Measurements from ENCODE around the gene MYMX. TPM values are rescaled to one million over a fixed set of nuclear protein-coding genes. Genes with fewer than 3 reads are reported as not detected.

Gene MYMX
- total RNA-seq, 1 experiment from 2014 or later = not detected

GRCh38 chr6:44265722-44266233 lies 49.1 kb downstream of the MYMX start:
- BruUV-seq (replicated peaks) = no TSS peak
- peaks cover 7 to 26% of the 10 kb centered on the region in 2 experiments for H3K4me1 ChIP-seq (ENCODE audit: control insufficient read depth in 1 of 2, insufficient read depth in 2 of 2, low read length in 2 of 2)
- no peaks in the 10 kb centered on the region for H3K9me2 ChIP-seq (ENCODE audit: insufficient read depth)
- H3K27ac ChIP-seq (ENCODE audit: low read depth, low read length) = no peak overlapping the region; the same call in 1 of the 2 replicates
- TF ChIP-seq EGR1 (IDR thresholded peaks at IDR 0.05; ENCODE audit: low read depth) (0 out of 2 replicates have a peak, but pooled peaks have one; percentile 18), CEBPB (IDR thresholded peaks at IDR 0.05; ENCODE audit: low read depth) (no peak)
- POLR2A ChIA-PET = no interaction called here
- H3K9ac ChIP-seq (ENCODE audit: low read length) = peak overlapping the region; percentile 88; the same call in 1 of the 2 replicates
- H3K9me3 ChIP-seq (ENCODE audit: control insufficient read depth in 1 of 2, insufficient read depth in 1 of 2, low read depth in 1 of 2, low read length in 2 of 2) = no peaks in the 10 kb centered on the region
- RAD21 ChIA-PET (ENCODE audit: low non-redundant PET in 1 of 2, low total read pairs in 2 of 2, uncharacterized antibody in 2 of 2, unreplicated experiment in 2 of 2) = no interaction called here
- H3K27me3 ChIP-seq (ENCODE audit: insufficient read depth, low read length) = no peaks in the 10 kb centered on the region
- no peaks in the 10 kb centered on the region for H4K20me1 ChIP-seq (ENCODE audit: insufficient read depth)
- H3K4me2 ChIP-seq (ENCODE audit: low read length) = peak overlapping the region; percentile 99
- peaks cover 25% of the 10 kb centered on the region; the same call in 1 of the 2 replicates for H3K79me2 ChIP-seq (ENCODE audit: insufficient read depth, low read length)
- CTCF ChIA-PET = interaction anchor here (1.4 kb wide), 1 partner anchor 9 kb away, joined by 3 read pairs; no protein-coding TSS in a partner anchor
- H2AFZ ChIP-seq (ENCODE audit: low read depth, low read length, poor library complexity, severe bottlenecking) = no peak overlapping the region
- intact Hi-C loops (cut with micrococcal nuclease) = loop anchor here (5.0 kb wide), 1 partner anchor 192 kb away; no protein-coding TSS in a partner anchor
- no peak for ATAC-seq
- H3K4me3 ChIP-seq (replicated peaks in 1 of 2; ENCODE audit: low read depth in 1 of 2, low read length in 2 of 2) = peak overlapping the region; percentile 88 to 92; a peak in 3 of 4 replicates
- DNase-seq (ENCODE audit: low read depth, low spot score) = no peak
- no peaks in the 10 kb centered on the region for H3K36me3 ChIP-seq (ENCODE audit: control insufficient read depth in 1 of 2, insufficient read depth in 2 of 2, low read length in 2 of 2)

- DNase-seq (ENCODE audit: low read depth, low spot score) = no peak
- intact Hi-C loops (cut with micrococcal nuclease) = loop anchor here (5.0 kb wide), 1 partner anchor 191 kb away; no protein-coding TSS in a partner anchor
- ATAC-seq = no peak
- H3K9me3 ChIP-seq (ENCODE audit: control insufficient read depth in 1 of 2, insufficient read depth in 1 of 2, low read depth in 1 of 2, low read length in 2 of 2) = no peaks in the 10 kb centered on the region
- peaks cover 25% of the 10 kb centered on the region; the same call in 1 of the 2 replicates for H3K79me2 ChIP-seq (ENCODE audit: insufficient read depth, low read length)
- BruUV-seq (replicated peaks) = no TSS peak
- H4K20me1 ChIP-seq (ENCODE audit: insufficient read depth) = no peaks in the 10 kb centered on the region
- peaks cover 7 to 26% of the 10 kb centered on the region in 2 experiments for H3K4me1 ChIP-seq (ENCODE audit: control insufficient read depth in 1 of 2, insufficient read depth in 2 of 2, low read length in 2 of 2)
- no peak overlapping the region for H2AFZ ChIP-seq (ENCODE audit: low read depth, low read length, poor library complexity, severe bottlenecking)
- no peaks in the 10 kb centered on the region for H3K27me3 ChIP-seq (ENCODE audit: insufficient read depth, low read length)
- no peak overlapping the region for H3K27ac ChIP-seq (ENCODE audit: low read depth, low read length)
- H3K4me2 ChIP-seq (ENCODE audit: low read length) = no peak overlapping the region
- no peaks in the 10 kb centered on the region for H3K36me3 ChIP-seq (ENCODE audit: control insufficient read depth in 1 of 2, insufficient read depth in 2 of 2, low read length in 2 of 2)
- TF ChIP-seq EZH2phosphoT487 (IDR thresholded peaks at IDR 0.05; ENCODE audit: borderline replicate concordance) = no peak
- H3K9me2 ChIP-seq (ENCODE audit: insufficient read depth) = no peaks in the 10 kb centered on the region
- ChIA-PET RAD21 (ENCODE audit: low non-redundant PET in 1 of 2, low total read pairs in 2 of 2, uncharacterized antibody in 2 of 2, unreplicated experiment in 2 of 2) (interaction anchor here in 1 of 2 experiments (0.6 kb wide), 1 partner anchor 73 kb away, joined by 3 read pairs; no protein-coding TSS in a partner anchor), POLR2A (interaction anchor here (1.2 kb wide), 1 partner anchor 10 kb away, joined by 3 read pairs; the partner anchor contains the start of gene SLC35B2), CTCF (interaction anchor here (1.2 to 2.9 kb wide), 3 partner anchors 10 to 71 kb away, joined by 3 to 36 read pairs (median 6); no protein-coding TSS in a partner anchor)
- H3K9ac ChIP-seq (ENCODE audit: low read length) = no peak overlapping the region
- H3K4me3 ChIP-seq (replicated peaks in 1 of 2; ENCODE audit: low read depth in 1 of 2, low read length in 2 of 2) = no peak overlapping the region
These were observed 49.6 kb downstream of the MYMX start for GRCh38 chr6:44266347-44266746.
